Nephron (organoid): ENCODE measurements around the gene GDF3.
"Not testable (repeated sequence)": the region's sequence is repeated elsewhere in the genome, so short reads cannot be mapped to it uniquely, and the experiment has no call there.

ENCODE experiments used
- H3K27ac Mint-ChIP-seq, 3 experiments: 2 replicates each; pipeline ENCODE4 v1.8.0; 2020; ENCODE audit warnings: mixed read lengths in 3 of 3, mild to moderate bottlenecking in 2 of 3, moderate library complexity in 1 of 3
- H3K27me3 Mint-ChIP-seq: 2 replicates; pipeline ENCODE4 v1.8.0; 2021; ENCODE audit warnings: low read depth, mild to moderate bottlenecking, moderate library complexity, mixed read lengths
- H3K36me3 Mint-ChIP-seq: 2 replicates; pipeline ENCODE4 v1.8.0; 2020; ENCODE audit warnings: low read depth, mixed read lengths
- H3K4me1 Mint-ChIP-seq: 2 replicates; pipeline ENCODE4 v1.8.0; 2020; ENCODE audit warnings: mixed read lengths
- H3K4me3 Mint-ChIP-seq, 3 experiments: 2 replicates each; pipeline ENCODE4 v1.8.0; 2020; ENCODE audit warnings: mild to moderate bottlenecking in 3 of 3, mixed read lengths in 3 of 3, moderate library complexity in 2 of 3
- H3K9me3 Mint-ChIP-seq: 2 replicates; pipeline ENCODE4 v1.8.0; 2020; ENCODE audit warnings: mixed read lengths
- CTCF ChIP-seq, 3 experiments: fragments of 200-600 bp; sonication (generic); IDR thresholded peaks; one replicate each; pipeline ENCODE4 v1.5.0; 2021; ENCODE audit warnings: antibody characterized with exemption in 3 of 3; ENCODE audit not compliant: unreplicated experiment in 3 of 3

GDF3 gene

GRCh38 chr12:7679251-7680045 lies 16.1 kb downstream of the GDF3 start:
- H3K9me3 Mint-ChIP-seq: no peaks in the 10 kb centered on the region
- H3K4me1 Mint-ChIP-seq: no peaks in the 10 kb centered on the region
- H3K27ac Mint-ChIP-seq: no peak overlapping the region
- no peaks in the 10 kb centered on the region for H3K36me3 Mint-ChIP-seq
- TF ChIP-seq CTCF (IDR thresholded peaks at IDR 0.05; ENCODE audit: unreplicated experiment in 3 of 3): no peak
- peaks cover 3% of the 10 kb centered on the region for H3K27me3 Mint-ChIP-seq
- no peak overlapping the region for H3K4me3 Mint-ChIP-seq

- Mint-ChIP-seq H3K36me3 (no peaks in the 10 kb centered on the region), H3K4me1 (no peaks in the 10 kb centered on the region), H3K27ac (no peak overlapping the region), H3K27me3 (peaks cover 3% of the 10 kb centered on the region), H3K9me3 (no peaks in the 10 kb centered on the region), H3K4me3 (no peak overlapping the region)
- TF ChIP-seq CTCF (IDR thresholded peaks at IDR 0.05; ENCODE audit: unreplicated experiment in 3 of 3): no peak
Observed at GRCh38 chr12:7678744-7679143, 16.8 kb downstream of the GDF3 start.

- not testable (repeated sequence) for H3K27ac Mint-ChIP-seq, H3K4me1 Mint-ChIP-seq, H3K4me3 Mint-ChIP-seq, H3K36me3 Mint-ChIP-seq, H3K9me3 Mint-ChIP-seq, H3K27me3 Mint-ChIP-seq
- TF ChIP-seq CTCF (IDR thresholded peaks at IDR 0.05; ENCODE audit: unreplicated experiment in 3 of 3): peak; percentile 46 to 56 (median 47)
Observed at GRCh38 chr12:7677432-7677888, 18.1 kb downstream of the GDF3 start.

GRCh38 chr12:7675455-7675854 lies 20.1 kb downstream of the GDF3 start:
- H3K9me3 Mint-ChIP-seq, H3K4me3 Mint-ChIP-seq, H3K4me1 Mint-ChIP-seq, H3K27ac Mint-ChIP-seq, H3K27me3 Mint-ChIP-seq, H3K36me3 Mint-ChIP-seq: not testable (repeated sequence)

GRCh38 chr12:7668171-7668570 lies 27.4 kb downstream of the GDF3 start:
- H3K4me1 Mint-ChIP-seq: no peaks in the 10 kb centered on the region
- H3K36me3 Mint-ChIP-seq: no peaks in the 10 kb centered on the region
- no peak overlapping the region for H3K4me3 Mint-ChIP-seq
- TF ChIP-seq CTCF (IDR thresholded peaks at IDR 0.05; ENCODE audit: unreplicated experiment in 3 of 3): no peak
- H3K27me3 Mint-ChIP-seq: no peaks in the 10 kb centered on the region
- H3K9me3 Mint-ChIP-seq: no peaks in the 10 kb centered on the region
- no peak overlapping the region for H3K27ac Mint-ChIP-seq

- peak in 1 of 3 experiments; percentile 24 for TF ChIP-seq CTCF (IDR thresholded peaks at IDR 0.05; ENCODE audit: unreplicated experiment in 3 of 3)
- no peak overlapping the region for H3K27ac Mint-ChIP-seq
- no peaks in the 10 kb centered on the region for H3K27me3 Mint-ChIP-seq
- H3K4me3 Mint-ChIP-seq: no peak overlapping the region
- no peaks in the 10 kb centered on the region for H3K9me3 Mint-ChIP-seq
- H3K4me1 Mint-ChIP-seq: no peaks in the 10 kb centered on the region
- no peaks in the 10 kb centered on the region for H3K36me3 Mint-ChIP-seq
Observed at GRCh38 chr12:7667125-7667524, 28.4 kb downstream of the GDF3 start.
